Brain microvascular endothelial cell (primary cell): ENCODE measurements around the gene STRIT1.

Experiments
- DNase-seq: peaks from one replicate; pipeline ENCODE4 v3.0.0-alpha.2; 2020
- H3K27ac ChIP-seq: fragments of 250-450 bp; sonication (Bioruptor Pico); 2 replicates; pipeline ENCODE4 v1.5.1; 2020; ENCODE audit warnings: mild to moderate bottlenecking, moderate library complexity
- H3K27me3 ChIP-seq: fragments of 250-450 bp; sonication (Bioruptor Pico); replicated peaks from 2 replicates; pipeline ENCODE4 v1.5.1; 2020; ENCODE audit warnings: mild to moderate bottlenecking
- H3K36me3 ChIP-seq: fragments of 250-450 bp; sonication (Bioruptor Pico); replicated peaks from 2 replicates; pipeline ENCODE4 v1.5.1; 2020; ENCODE audit warnings: mild to moderate bottlenecking
- H3K4me3 ChIP-seq: 2 replicates; pipeline ENCODE4 v1.5.1; 2011; ENCODE audit warnings: low read depth, mild to moderate bottlenecking, control low read depth, low read length, moderate library complexity
- in situ Hi-C: cut with HindIII; loops from 2 replicates; pipeline ENCODE4 v1.10.0; 2017; ENCODE audit warnings: low sequenced_read_pairs, low pct_ligation_motif_present
- TF ChIP-seq, protein P1 (sequence below): IDR thresholded peaks from 2 replicates; pipeline ENCODE4 v1.5.1; 2011; ENCODE audit warnings: low read depth, mild to moderate bottlenecking, moderate library complexity, low read length, control low read depth, inconsistent platforms; ENCODE audit errors: missing control alignments

Gene STRIT1

DNA sequence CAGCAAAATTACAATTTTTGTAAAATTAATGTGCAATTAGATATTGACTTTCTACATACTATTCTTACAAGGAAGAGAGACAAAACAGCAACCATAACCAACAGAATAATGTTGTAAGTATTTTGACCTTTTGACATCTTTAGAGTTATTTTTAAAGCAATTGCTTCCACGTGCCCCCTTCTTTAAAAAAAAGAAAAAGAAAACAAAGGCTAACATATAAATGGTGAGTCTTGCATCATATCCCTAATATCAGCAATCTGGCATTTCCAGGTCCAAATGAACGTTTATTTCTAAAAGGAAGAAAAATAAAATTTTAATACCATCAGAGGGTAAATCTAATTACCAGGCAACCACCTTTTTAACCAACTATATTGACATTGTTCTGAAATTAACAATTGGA, 19.3 kb upstream of the STRIT1 start:
- Histone ChIP-seq H3K4me3 (no peak overlapping the region), H3K27ac (no peak overlapping the region), H3K36me3 (no peaks in the 10 kb centered on the region), H3K27me3 (no peaks in the 10 kb centered on the region)
- DNase-seq: no peak
- TF ChIP-seq, protein P1, sequence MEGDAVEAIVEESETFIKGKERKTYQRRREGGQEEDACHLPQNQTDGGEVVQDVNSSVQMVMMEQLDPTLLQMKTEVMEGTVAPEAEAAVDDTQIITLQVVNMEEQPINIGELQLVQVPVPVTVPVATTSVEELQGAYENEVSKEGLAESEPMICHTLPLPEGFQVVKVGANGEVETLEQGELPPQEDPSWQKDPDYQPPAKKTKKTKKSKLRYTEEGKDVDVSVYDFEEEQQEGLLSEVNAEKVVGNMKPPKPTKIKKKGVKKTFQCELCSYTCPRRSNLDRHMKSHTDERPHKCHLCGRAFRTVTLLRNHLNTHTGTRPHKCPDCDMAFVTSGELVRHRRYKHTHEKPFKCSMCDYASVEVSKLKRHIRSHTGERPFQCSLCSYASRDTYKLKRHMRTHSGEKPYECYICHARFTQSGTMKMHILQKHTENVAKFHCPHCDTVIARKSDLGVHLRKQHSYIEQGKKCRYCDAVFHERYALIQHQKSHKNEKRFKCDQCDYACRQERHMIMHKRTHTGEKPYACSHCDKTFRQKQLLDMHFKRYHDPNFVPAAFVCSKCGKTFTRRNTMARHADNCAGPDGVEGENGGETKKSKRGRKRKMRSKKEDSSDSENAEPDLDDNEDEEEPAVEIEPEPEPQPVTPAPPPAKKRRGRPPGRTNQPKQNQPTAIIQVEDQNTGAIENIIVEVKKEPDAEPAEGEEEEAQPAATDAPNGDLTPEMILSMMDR: no peak
- in situ Hi-C loops: no loop called here

DNA sequence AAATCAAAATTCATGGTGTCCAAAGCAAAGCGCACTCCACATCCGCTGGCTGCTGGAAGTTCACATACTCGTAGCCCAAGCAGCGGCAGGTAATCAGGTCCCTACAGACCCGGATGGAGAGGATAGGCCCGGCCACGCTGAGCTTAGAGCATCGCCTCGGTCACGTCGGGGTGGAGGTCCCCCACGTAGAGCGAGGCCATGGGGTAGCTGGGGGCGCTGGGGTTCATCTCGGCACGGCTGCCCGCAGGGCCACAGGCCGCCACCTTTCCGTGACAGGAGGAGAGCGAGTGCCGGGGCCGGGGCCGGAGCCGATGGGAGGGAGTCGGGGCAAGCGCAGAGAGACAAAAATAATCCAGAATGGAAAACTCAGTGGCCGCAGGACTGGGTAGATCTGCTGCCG, 16.1 kb upstream of the STRIT1 start:
- in situ Hi-C loops: no loop called here
- no peaks in the 10 kb centered on the region for H3K36me3 ChIP-seq
- no peak for DNase-seq
- no peak overlapping the region for H3K27ac ChIP-seq
- no peaks in the 10 kb centered on the region for H3K27me3 ChIP-seq
- H3K4me3 ChIP-seq: no peak overlapping the region
- TF ChIP-seq, protein P1: no peak

DNA sequence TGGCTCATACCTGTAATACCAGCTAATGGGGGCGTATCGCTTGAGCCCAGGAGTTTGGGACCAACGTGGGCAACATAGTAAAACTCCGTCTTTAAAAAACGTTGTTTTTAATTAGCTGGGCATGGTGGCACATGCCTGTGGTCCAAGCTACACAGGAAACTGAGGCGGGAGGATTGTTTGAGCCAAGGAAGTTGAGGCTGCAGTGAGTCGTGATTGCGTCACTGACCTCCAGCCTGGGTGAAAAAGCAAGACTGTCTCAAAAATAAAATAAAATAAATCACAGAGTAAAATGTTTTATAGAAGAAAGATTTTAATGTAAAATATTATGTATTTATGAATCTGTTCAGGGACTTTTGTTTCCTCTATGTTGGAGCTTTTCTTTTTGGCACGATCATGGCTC, 15.3 kb upstream of the STRIT1 start:
- Histone ChIP-seq H3K27ac (no peak overlapping the region), H3K36me3 (no peaks in the 10 kb centered on the region), H3K4me3 (no peak overlapping the region), H3K27me3 (no peaks in the 10 kb centered on the region)
- in situ Hi-C loops: no loop called here
- DNase-seq: no peak
- TF ChIP-seq, protein P1: no peak

DNA sequence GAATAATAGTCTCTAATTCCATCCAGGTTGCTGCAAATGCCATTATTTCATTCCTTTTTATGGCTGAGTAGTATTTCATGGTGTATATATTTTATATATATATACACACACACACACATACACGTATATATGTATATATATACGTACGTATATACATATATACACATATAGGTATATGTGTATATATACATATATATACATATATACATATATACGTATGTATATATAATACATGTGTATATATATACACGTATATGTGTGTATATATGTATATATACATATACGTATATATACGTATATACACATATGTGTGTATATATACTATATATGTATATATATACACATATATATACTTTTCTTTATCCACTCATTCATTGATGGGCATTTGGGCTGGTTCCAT, 13.7 kb upstream of the STRIT1 start:
- in situ Hi-C loops: no loop called here
- Histone ChIP-seq H3K36me3 (no peaks in the 10 kb centered on the region), H3K27ac (no peak overlapping the region), H3K27me3 (no peaks in the 10 kb centered on the region), H3K4me3 (no peak overlapping the region)
- TF ChIP-seq, protein P1: no peak
- DNase-seq: no peak

DNA sequence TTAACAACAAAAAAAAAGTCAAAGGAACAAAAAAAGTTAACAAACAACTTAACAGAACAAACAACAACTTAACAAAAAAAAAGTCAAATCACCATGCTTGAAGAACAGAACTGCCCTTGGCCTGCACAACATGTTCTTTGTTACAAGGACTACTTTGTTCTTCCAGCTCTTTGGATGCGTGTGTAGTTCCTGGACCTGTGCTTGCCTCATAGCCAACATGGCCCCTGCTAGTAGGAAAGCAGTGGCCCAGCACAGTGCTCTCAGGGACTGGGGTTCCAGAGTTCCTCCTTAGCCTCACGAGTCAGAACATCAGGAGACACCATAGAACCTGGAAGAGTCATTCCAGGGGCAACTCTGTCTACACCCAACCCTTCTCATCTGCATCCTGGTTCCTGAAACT, 10.9 kb upstream of the STRIT1 start:
- DNase-seq: no peak
- in situ Hi-C loops: no loop called here

More for the DNA sequence above, 10.9 kb upstream of the STRIT1 start:
- no peaks in the 10 kb centered on the region for H3K27me3 ChIP-seq
- TF ChIP-seq, protein P1: no peak
- no peak overlapping the region for H3K27ac ChIP-seq
- H3K4me3 ChIP-seq: no peak overlapping the region
- H3K36me3 ChIP-seq: no peaks in the 10 kb centered on the region
